Endothelial cell of umbilical vein (primary cell): ENCODE data around the gene C6orf136. TPM values are rescaled to one million over a fixed set of nuclear protein-coding genes. Genes with fewer than 3 reads are reported as not detected.
A peak's percentile ranks its signal among the peaks of the same experiment; 100 is the strongest.

Experiments
- BruUV-seq: library from RNA; stranded (reverse); fragments of 400-500 nt; replicated peaks from 2 replicates; lab custom pipeline; 2021; lab: Mats Ljungman, UMichigan
- CTCF ChIA-PET: fragments of 300-600, 350-600 bp; sonication (Branson Sonifier 250); formaldehyde crosslinking; loops from one replicate; lab custom pipeline; 2021; ENCODE audit warnings: antibody characterized with exemption, inconsistent platforms; lab: Charles Lee
- POLR2A ChIA-PET: fragments of 300-600, 350-600 bp; sonication (Branson Sonifier 250); formaldehyde crosslinking; loops from one replicate; lab custom pipeline; 2021; ENCODE audit warnings: antibody characterized with exemption, inconsistent platforms; lab: Charles Lee
- DNase-seq: peaks from one replicate; pipeline ENCODE4 v3.0.0-alpha.2; 2011; ENCODE audit warnings: low read depth, low spot score
- FAIRE-seq: peaks from 2 replicates; lab custom pipeline; 2011; peaks lifted over from hg19 to GRCh38; lab: Jason Lieb, UNC
- H2AFZ ChIP-seq: 2 replicates; pipeline ENCODE4 v1.6.0; 2012; ENCODE audit warnings: low read depth, low read length, control low read depth, inconsistent platforms
- H3K27ac ChIP-seq: 2 replicates; pipeline ENCODE4 v1.5.1; 2011; ENCODE audit warnings: low read depth, mild to moderate bottlenecking, control low read depth, low read length, moderate library complexity; ENCODE audit not compliant: insufficient read depth
- H3K27me3 ChIP-seq, 2 experiments: 2 replicates each; pipeline versions ENCODE4 v1.6.0 to v1.6.1; 2011; ENCODE audit warnings: low read length in 2 of 2, mixed read lengths in 1 of 2; ENCODE audit not compliant: control insufficient read depth in 2 of 2, insufficient read depth in 2 of 2
- H3K36me3 ChIP-seq, 2 experiments: 2 replicates in 1 of 2; 3 replicates in 1 of 2; pipeline ENCODE4 v1.5.1; 2011; ENCODE audit warnings: low read length in 2 of 2, mild to moderate bottlenecking in 1 of 2, moderate library complexity in 1 of 2; ENCODE audit not compliant: control insufficient read depth in 2 of 2, insufficient read depth in 2 of 2; ENCODE audit errors: extremely low read depth in 1 of 2
- H3K4me1 ChIP-seq: 3 replicates; pipeline ENCODE4 v1.5.1; 2011; ENCODE audit warnings: mild to moderate bottlenecking, low read length; ENCODE audit not compliant: control insufficient read depth, insufficient read depth; ENCODE audit errors: extremely low read depth
- H3K4me2 ChIP-seq: 2 replicates; pipeline ENCODE4 v1.6.1; 2011; ENCODE audit warnings: low read length, control low read depth, mixed read lengths; ENCODE audit not compliant: insufficient read depth
- H3K4me3 ChIP-seq, 3 experiments: fragments of 200-600 bp in 1 of 3; sonication (generic), shearing (Covaris generic) in 1 of 3; replicated peaks in 1 of 3; 2 replicates each; pipeline ENCODE4 v1.5.1; 2011 to 2016; ENCODE audit warnings: control low read depth in 3 of 3, low read length in 3 of 3, mild to moderate bottlenecking in 2 of 3, inconsistent platforms in 1 of 3, low read depth in 1 of 3, moderate library complexity in 1 of 3; ENCODE audit not compliant: insufficient read depth in 1 of 3
- H3K79me2 ChIP-seq: 2 replicates; pipeline ENCODE4 v1.6.0; 2012; ENCODE audit warnings: low read length, inconsistent platforms; ENCODE audit not compliant: control insufficient read depth, insufficient read depth
- H3K9ac ChIP-seq: replicated peaks from 2 replicates; pipeline ENCODE3; 2011; ENCODE audit warnings: low read length, control low read depth; ENCODE audit not compliant: insufficient read depth; ENCODE audit errors: extremely low read depth
- H3K9me1 ChIP-seq: replicated peaks from 3 replicates; pipeline ENCODE4 v1.6.0; 2011; ENCODE audit warnings: mild to moderate bottlenecking, low read length; ENCODE audit not compliant: control insufficient read depth, insufficient read depth; ENCODE audit errors: extremely low read depth
- H3K9me3 ChIP-seq: replicated peaks from 2 replicates; pipeline ENCODE4 v1.5.1; 2012; ENCODE audit warnings: low read length, inconsistent platforms; ENCODE audit not compliant: control insufficient read depth, insufficient read depth
- H4K20me1 ChIP-seq: replicated peaks from 2 replicates; pipeline ENCODE3; 2011; ENCODE audit warnings: mild to moderate bottlenecking, low read length; ENCODE audit not compliant: control insufficient read depth, insufficient read depth; ENCODE audit errors: extremely low read depth
- CTCF ChIP-seq, 2 donors: IDR thresholded peaks; 1 replicate in 1 of 2; 2 replicates in 1 of 2; pipeline ENCODE4 v1.5.1; 2011; ENCODE audit warnings: low read length in 2 of 2, mild to moderate bottlenecking in 2 of 2, moderate library complexity in 2 of 2, control low read depth in 1 of 2, inconsistent platforms in 1 of 2, low read depth in 1 of 2; ENCODE audit not compliant: insufficient read depth in 1 of 2; ENCODE audit errors: extremely low read depth in 1 of 2
- EZH2 ChIP-seq: IDR thresholded peaks from 2 replicates; pipeline ENCODE4 v1.6.1; 2012; ENCODE audit warnings: borderline replicate concordance, low read depth, mild to moderate bottlenecking, moderate library complexity, low read length, inconsistent platforms; ENCODE audit not compliant: severe bottlenecking
- FOS ChIP-seq: IDR thresholded peaks from 2 replicates; pipeline ENCODE4 v1.6.1; 2011; ENCODE audit warnings: mild to moderate bottlenecking, low read length, moderate library complexity, borderline replicate concordance; ENCODE audit not compliant: insufficient read depth
- GATA2 ChIP-seq: IDR thresholded peaks from 2 replicates; pipeline ENCODE4 v1.7.0; 2011; ENCODE audit warnings: low read depth, mild to moderate bottlenecking, moderate library complexity, mixed read lengths, low read length; ENCODE audit not compliant: insufficient read length, insufficient read depth
- JUN ChIP-seq: IDR thresholded peaks from 2 replicates; pipeline ENCODE4 v1.6.1; 2011; ENCODE audit warnings: borderline replicate concordance, low read depth; ENCODE audit not compliant: insufficient read length, insufficient read depth
- MAX ChIP-seq: IDR thresholded peaks from 2 replicates; pipeline ENCODE4 v1.6.1; 2011; ENCODE audit not compliant: insufficient read depth, insufficient read length
- MYC ChIP-seq: IDR thresholded peaks from one replicate; pipeline ENCODE4 v1.6.1; 2011; ENCODE audit warnings: mild to moderate bottlenecking, low read depth, low read length
- POLR2A ChIP-seq: IDR thresholded peaks from 2 replicates; pipeline ENCODE4 v1.6.1; 2012; ENCODE audit warnings: low read depth, mild to moderate bottlenecking, control low read depth, low read length
- POLR2AphosphoS5 ChIP-seq: IDR thresholded peaks from 2 replicates; pipeline ENCODE4 v1.6.1; 2012; ENCODE audit warnings: low read depth, mild to moderate bottlenecking, control low read depth, low read length, moderate library complexity; ENCODE audit not compliant: insufficient read depth
- dilution Hi-C: fragments of 300-500 bp; cut with MboI; formaldehyde crosslinking; loops from one replicate; pipeline ENCODE4 v1.15.0; 2019; ENCODE audit warnings: low sequenced_read_pairs; ENCODE audit not compliant: extremely low pct_ligation_motif_present
- intact Hi-C: fragments of 100-400 bp; cut with micrococcal nuclease; formaldehyde crosslinking; loops from one replicate; pipeline ENCODE4 v1.10.0; 2022
- polyA plus RNA-seq, 4 experiments: library from polyadenylated mRNA; depleted of rRNA in 3 of 4; stranded (reverse) in 3 of 4; unstranded in 1 of 4; fragments of >200 nt; gene quantifications; 2 replicates each; pipeline versions ENCODE4 v1.2.1 to v1.2.3, GENCODE V29; 2011 to 2012; ENCODE audit warnings: missing spikeins in 1 of 4
- total RNA-seq: library from RNA; stranded (reverse); gene quantifications from 2 replicates; pipeline ENCODE4 v1.2.3, GENCODE V29; 2021

Gene C6orf136
- total and polyA plus RNA-seq, 2 donors (not counting 3 experiments of a cell fraction or from before 2014, with no cell fraction given), result 19.1 to 21.0 TPM

- dilution Hi-C loops (no loop called here), intact Hi-C loops (loop anchor here (1.0 to 2.0 kb wide), 3 partner anchors 26 to 73 kb away; partner anchors contain the start of genes DHX16, MRPS18B, PPP1R10 and TUBB)
- ChIA-PET CTCF (interaction anchor here (1.1 to 1.6 kb wide), 3 partner anchors 25 to 83 kb away, joined by 3 to 4 read pairs (median 4); partner anchors contain the start of gene DHX16), POLR2A (no interaction called here)
- H3K9ac ChIP-seq, result peak overlapping the region; percentile 76
- H3K36me3 ChIP-seq, result peaks cover 2% of the 10 kb centered on the region in 2 experiments
- H2AFZ ChIP-seq, result peak overlapping the region; percentile 88
- DNase-seq (peak; percentile 66), FAIRE-seq (no peak)
- H3K4me3 ChIP-seq, result peak overlapping the region; percentile 70 to 99 (median 76)
- H3K4me2 ChIP-seq, result peak overlapping the region; percentile 87
- H4K20me1 ChIP-seq, result no peaks in the 10 kb centered on the region
- peak overlapping the region; percentile 26 for H3K27ac ChIP-seq
- H3K27me3 ChIP-seq, result no peaks in the 10 kb centered on the region
- peaks cover 20% of the 10 kb centered on the region for H3K79me2 ChIP-seq
- TF ChIP-seq FOS (no peak), GATA2 (no peak), POLR2AphosphoS5 (peak; percentile 41), MAX (no peak), POLR2A (peak; percentile 69), JUN (no peak), MYC (no peak), CTCF (IDR thresholded peaks at IDR 0.05; ENCODE audit: extremely low read depth in 1 of 2, insufficient read depth in 1 of 2, low read depth in 1 of 2, low read length in 2 of 2) (no peak), EZH2 (no peak)
- no peaks in the 10 kb centered on the region for H3K9me1 ChIP-seq
- no peaks in the 10 kb centered on the region for H3K9me3 ChIP-seq
- BruUV-seq, result no TSS peak
- H3K4me1 ChIP-seq, result peaks cover 8% of the 10 kb centered on the region
These were observed 546 bp downstream of the C6orf136 start for GRCh38 chr6:30647242-30648116.
